ENCODE data around the gene ANKRD1.

DNA sequence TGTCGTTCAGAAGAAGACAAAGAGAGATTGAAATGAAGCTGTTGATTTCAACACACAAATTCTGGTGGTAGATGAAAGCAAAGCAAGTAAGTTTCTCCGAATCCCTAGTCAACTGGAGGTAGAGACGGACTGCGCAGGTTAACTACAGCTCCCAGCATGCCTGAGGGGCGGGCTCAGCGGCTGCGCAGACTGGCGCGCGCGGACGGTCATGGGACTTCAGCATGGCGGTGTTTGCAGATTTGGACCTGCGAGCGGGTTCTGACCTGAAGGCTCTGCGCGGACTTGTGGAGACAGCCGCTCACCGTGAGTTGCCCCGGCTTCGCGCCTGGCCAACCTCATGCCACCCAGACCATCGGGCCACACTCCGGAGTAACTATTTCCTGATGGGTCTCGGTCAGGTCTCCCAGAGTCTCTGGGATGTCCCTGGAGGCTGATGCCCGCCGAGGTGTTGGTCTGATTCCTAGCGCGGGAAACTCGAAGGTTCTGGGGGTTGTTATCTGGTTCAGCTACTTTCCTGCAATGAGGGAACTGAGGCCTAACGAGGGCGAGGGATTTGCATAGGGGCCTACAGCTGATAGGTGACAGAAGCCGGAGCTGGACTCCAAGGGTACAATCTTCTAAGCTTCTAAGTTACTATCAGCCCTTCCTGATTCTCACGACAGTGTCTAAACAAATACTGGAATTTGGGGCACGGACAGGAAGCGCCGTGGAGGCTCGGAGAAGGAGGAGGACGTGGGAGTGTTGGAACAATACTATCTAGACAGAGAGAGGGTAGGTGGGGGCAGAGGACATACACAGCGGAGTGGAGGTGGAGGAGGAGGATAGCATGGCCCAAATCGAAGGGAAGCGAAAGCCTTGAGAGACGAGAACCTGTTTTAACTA lies 48.9 kb downstream of the ANKRD1 start, which contains the start of gene RPP30:
- TF ChIP-seq, protein P1, sequence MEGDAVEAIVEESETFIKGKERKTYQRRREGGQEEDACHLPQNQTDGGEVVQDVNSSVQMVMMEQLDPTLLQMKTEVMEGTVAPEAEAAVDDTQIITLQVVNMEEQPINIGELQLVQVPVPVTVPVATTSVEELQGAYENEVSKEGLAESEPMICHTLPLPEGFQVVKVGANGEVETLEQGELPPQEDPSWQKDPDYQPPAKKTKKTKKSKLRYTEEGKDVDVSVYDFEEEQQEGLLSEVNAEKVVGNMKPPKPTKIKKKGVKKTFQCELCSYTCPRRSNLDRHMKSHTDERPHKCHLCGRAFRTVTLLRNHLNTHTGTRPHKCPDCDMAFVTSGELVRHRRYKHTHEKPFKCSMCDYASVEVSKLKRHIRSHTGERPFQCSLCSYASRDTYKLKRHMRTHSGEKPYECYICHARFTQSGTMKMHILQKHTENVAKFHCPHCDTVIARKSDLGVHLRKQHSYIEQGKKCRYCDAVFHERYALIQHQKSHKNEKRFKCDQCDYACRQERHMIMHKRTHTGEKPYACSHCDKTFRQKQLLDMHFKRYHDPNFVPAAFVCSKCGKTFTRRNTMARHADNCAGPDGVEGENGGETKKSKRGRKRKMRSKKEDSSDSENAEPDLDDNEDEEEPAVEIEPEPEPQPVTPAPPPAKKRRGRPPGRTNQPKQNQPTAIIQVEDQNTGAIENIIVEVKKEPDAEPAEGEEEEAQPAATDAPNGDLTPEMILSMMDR (IDR thresholded peaks at IDR 0.05; ENCODE audit: low read depth, low read length), result no peak
- no peak for TF ChIP-seq EZH2phosphoT487 (IDR thresholded peaks at IDR 0.05; ENCODE audit: low read depth)

All from OCI-LY3 (cell line).